Adrenal gland (tissue), 12 donors: Measurements from ENCODE around the gene ZFAND6. TPM values are rescaled to one million over a fixed set of nuclear protein-coding genes. Genes with fewer than 3 reads are reported as not detected.
A peak's percentile ranks its signal among the peaks of the same experiment; 100 is the strongest.

Experiments
- DNase-seq, 7 donors: peaks; one replicate each; pipeline ENCODE4 v3.0.0-alpha.2; 2019 to 2020
- H3K27ac ChIP-seq, 5 donors: fragments of 200-600 bp; sonication (generic) in 4 of 5; 1 replicate in 3 of 5; 2 replicates in 2 of 5; pipeline versions ENCODE4 v1.5.1 to v1.8.0; 2016 to 2020; ENCODE audit warnings: mild to moderate bottlenecking in 1 of 5
- H3K27me3 ChIP-seq: fragments of 200-600 bp; 2 replicates; pipeline ENCODE4 v1.8.0; 2021
- H3K36me3 ChIP-seq, 2 donors: fragments of 200-600 bp; replicated peaks in 1 of 2; 1 replicate in 1 of 2; 2 replicates in 1 of 2; pipeline versions ENCODE4 v1.5.1 to v1.8.0; 2018 to 2022
- H3K4me1 ChIP-seq, 2 donors: fragments of 200-600 bp; replicated peaks in 1 of 2; 1 replicate in 1 of 2; 2 replicates in 1 of 2; pipeline versions ENCODE4 v1.5.1 to v1.8.0; 2018 to 2021
- H3K4me3 ChIP-seq, 4 donors: fragments of 200-600 bp; sonication (generic) in 3 of 4; one replicate each; pipeline ENCODE4 v1.5.1; 2016 to 2018
- H3K9me3 ChIP-seq, 3 donors: fragments of 200-600 bp; sonication (generic) in 1 of 3; replicated peaks in 1 of 3; 1 replicate in 2 of 3; 2 replicates in 1 of 3; pipeline versions ENCODE4 v1.5.1 to v1.8.0; 2016 to 2021
- POLR2A ChIP-seq, 2 donors: fragments of 450-650 bp; IDR thresholded peaks; one replicate each; pipeline ENCODE4 v1.6.1; 2017; ENCODE audit warnings: antibody characterized with exemption in 2 of 2, mild to moderate bottlenecking in 2 of 2, moderate library complexity in 1 of 2
- WGBS, 4 donors: extraction: QIAGEN DNeasy Blood & Tissue Kit in 2 of 4; methylation state at CpG; one replicate each; pipeline versions ENCODE4 v1.1.5 to v1.1.7; 2013 to 2017; 5-methylcytosine and 5-hydroxymethylcytosine counted together
- intact Hi-C, 2 donors: fragments of 100-400 bp; cut with DNase I; formaldehyde crosslinking; loops; one replicate each; pipeline versions ENCODE4 v1.14.1 to v1.15.0; 2022 to 2023
- polyA plus RNA-seq, 3 donors: library from polyadenylated mRNA; stranded (reverse); fragments of 200-250 nt in 2 of 3; fragments of 350-450 nt in 1 of 3; fragmentation: Illumina TruSeq in 1 of 3; extraction: RNeasy Lipid Tissue Mini Kit (QIAGEN cat#74804) in 1 of 3; gene quantifications; one replicate each; pipeline ENCODE4 v1.2.3, GENCODE V29; 2013 to 2014
- total RNA-seq, 9 donors: library from RNA; depleted of rRNA in 4 of 9; stranded (reverse); fragments of >200 nt in 4 of 9; fragments of 120-200 nt in 1 of 9; fragmentation: NEBNext Ultra II Directional in 1 of 9; extraction: Animal tissue kit (Norgen Biotek cat#: 25700) in 1 of 9; gene quantifications; one replicate each; pipeline versions ENCODE4 v1.1.0 to v1.2.4, GENCODE V29; 2013 to 2023
- TF ChIP-seq, protein P1 (sequence below), 6 experiments: fragments of 450-650 bp in 4 of 6; fragments of 200-600 bp in 2 of 6; sonication (generic) in 1 of 6; IDR thresholded peaks; 1 replicate in 5 of 6; 2 replicates in 1 of 6; pipeline versions ENCODE4 v1.5.1 to v1.8.0; 2016 to 2021; ENCODE audit warnings: antibody characterized with exemption in 6 of 6, mild to moderate bottlenecking in 2 of 6, moderate library complexity in 1 of 6
- donor health status: healthy with polysubstance abuse.
- donor health status: Bipolar disorder and iron deficiency.
- donor health status: DM: yes; HTN: yes; CAD: no.
- donor health status: DM: no; HTN: no; CAD: no.
- donor health status: DM: no; HTN: no; CAD: no.
- donor health status: DM: yes; HTN: yes; CAD: no.

Gene ZFAND6
- total and polyA plus RNA-seq, 12 donors = 46.5 to 197 (median 105) TPM

DNA sequence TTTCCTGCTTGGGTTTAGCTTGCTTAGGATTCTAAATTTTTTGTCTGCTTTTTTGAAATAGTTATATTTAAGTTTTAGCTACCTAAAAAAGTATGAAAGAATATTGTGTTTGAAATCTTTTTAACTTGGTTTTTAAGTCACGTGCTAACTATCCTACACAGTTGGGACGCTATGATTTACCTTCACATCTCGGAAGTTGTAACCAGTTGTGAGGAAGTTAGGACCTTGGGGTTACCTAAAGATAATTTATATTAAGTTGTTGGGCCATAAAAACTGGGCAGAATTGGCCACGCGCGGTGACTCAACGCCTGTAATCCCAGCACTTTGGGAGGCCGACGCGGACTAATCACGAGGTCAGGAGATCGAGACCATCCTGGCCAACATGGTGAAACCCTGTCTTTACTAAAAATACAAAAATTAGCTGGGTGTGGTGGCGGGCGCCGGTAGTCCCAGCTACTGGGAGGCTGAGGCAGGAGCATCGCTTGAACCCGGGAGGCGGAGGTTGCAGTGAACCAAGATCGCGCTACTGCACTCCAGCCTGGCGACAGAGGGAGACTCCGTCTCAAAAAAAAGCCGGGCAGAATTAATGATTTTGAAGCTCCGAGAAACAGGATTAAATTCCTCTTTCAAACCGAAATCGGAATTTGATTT, 1.0 kb downstream of the ZFAND6 start:
- peak; percentile 41 to 72 (median 53) for DNase-seq
- H3K36me3 ChIP-seq = no peaks in the 10 kb centered on the region
- H3K27me3 ChIP-seq = no peaks in the 10 kb centered on the region
- H3K4me1 ChIP-seq = peaks cover 12 to 22% of the 10 kb centered on the region in 2 donors
- H3K9me3 ChIP-seq = no peaks in the 10 kb centered on the region
- H3K4me3 ChIP-seq = peak overlapping the region in 3 of 4 donors; percentile 32 to 94 (median 87)
- TF ChIP-seq POLR2A (IDR thresholded peaks at IDR 0.05) = no peak
- TF ChIP-seq, protein P1, sequence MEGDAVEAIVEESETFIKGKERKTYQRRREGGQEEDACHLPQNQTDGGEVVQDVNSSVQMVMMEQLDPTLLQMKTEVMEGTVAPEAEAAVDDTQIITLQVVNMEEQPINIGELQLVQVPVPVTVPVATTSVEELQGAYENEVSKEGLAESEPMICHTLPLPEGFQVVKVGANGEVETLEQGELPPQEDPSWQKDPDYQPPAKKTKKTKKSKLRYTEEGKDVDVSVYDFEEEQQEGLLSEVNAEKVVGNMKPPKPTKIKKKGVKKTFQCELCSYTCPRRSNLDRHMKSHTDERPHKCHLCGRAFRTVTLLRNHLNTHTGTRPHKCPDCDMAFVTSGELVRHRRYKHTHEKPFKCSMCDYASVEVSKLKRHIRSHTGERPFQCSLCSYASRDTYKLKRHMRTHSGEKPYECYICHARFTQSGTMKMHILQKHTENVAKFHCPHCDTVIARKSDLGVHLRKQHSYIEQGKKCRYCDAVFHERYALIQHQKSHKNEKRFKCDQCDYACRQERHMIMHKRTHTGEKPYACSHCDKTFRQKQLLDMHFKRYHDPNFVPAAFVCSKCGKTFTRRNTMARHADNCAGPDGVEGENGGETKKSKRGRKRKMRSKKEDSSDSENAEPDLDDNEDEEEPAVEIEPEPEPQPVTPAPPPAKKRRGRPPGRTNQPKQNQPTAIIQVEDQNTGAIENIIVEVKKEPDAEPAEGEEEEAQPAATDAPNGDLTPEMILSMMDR (IDR thresholded peaks at IDR 0.05) = peak in 4 of 6 experiments; percentile 13 to 45 (median 27)
- 3 to 10% (median 8%) methylated on average over 23 to 26 of the region's 26 CpGs for WGBS, 4 donors
- intact Hi-C loops = loop anchor here (10.0 kb wide), 2 partner anchors 104 to 114 kb away; no protein-coding TSS in a partner anchor
- H3K27ac ChIP-seq = peak overlapping the region; percentile 92 to 99 (median 97)

DNA sequence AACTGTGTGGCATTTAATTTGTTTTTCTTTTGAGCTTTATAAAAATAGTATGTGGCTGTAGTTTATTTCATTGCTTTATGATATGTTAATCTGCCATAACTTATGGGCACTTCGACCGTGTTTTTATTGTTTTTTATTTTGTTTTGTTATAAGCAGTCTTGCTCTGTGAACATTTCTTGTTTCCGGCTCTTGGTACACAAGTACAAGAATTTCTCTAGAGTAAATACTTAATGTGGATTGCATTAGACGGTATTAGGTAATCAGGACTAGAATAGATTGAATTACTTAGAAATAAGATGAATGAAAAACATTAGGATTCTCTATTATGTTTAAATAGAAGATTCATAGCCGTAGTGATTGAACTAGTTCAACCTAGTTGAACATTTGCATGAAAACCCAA, 2.1 kb downstream of the ZFAND6 start:
- intact Hi-C loops = loop anchor here (10.0 kb wide), 2 partner anchors 103 to 113 kb away; no protein-coding TSS in a partner anchor

GRCh38 chr15:80066912-80067311, 7.4 kb downstream of the ZFAND6 start:
- H3K4me3 ChIP-seq = no peak overlapping the region
- H3K27me3 ChIP-seq = no peaks in the 10 kb centered on the region
- no peaks in the 10 kb centered on the region for H3K36me3 ChIP-seq
- intact Hi-C loops = loop anchor here (10.0 kb wide), 2 partner anchors 98 to 108 kb away; no protein-coding TSS in a partner anchor
- H3K4me1 ChIP-seq = peaks cover 6 to 38% of the 10 kb centered on the region in 2 donors
- no peak overlapping the region for H3K27ac ChIP-seq
- no peaks in the 10 kb centered on the region for H3K9me3 ChIP-seq
- no peak for TF ChIP-seq POLR2A (IDR thresholded peaks at IDR 0.05)
- TF ChIP-seq, protein P1 (IDR thresholded peaks at IDR 0.05) = no peak
- DNase-seq = no peak

More for the DNA sequence above, 2.1 kb downstream of the ZFAND6 start:
- Histone ChIP-seq H3K9me3 (no peaks in the 10 kb centered on the region), H3K27me3 (no peaks in the 10 kb centered on the region), H3K4me3 (peak overlapping the region in 1 of 4 donors; percentile 94), H3K36me3 (no peaks in the 10 kb centered on the region), H3K27ac (no peak overlapping the region), H3K4me1 (peaks cover 12 to 22% of the 10 kb centered on the region in 2 donors)
- no peak for TF ChIP-seq POLR2A (IDR thresholded peaks at IDR 0.05)
- TF ChIP-seq, protein P1 (IDR thresholded peaks at IDR 0.05) = no peak
- no peak for DNase-seq
- WGBS, 4 donors = 40 to 52% (median 42%) methylated on average over 5 of the region's 5 CpGs

DNA sequence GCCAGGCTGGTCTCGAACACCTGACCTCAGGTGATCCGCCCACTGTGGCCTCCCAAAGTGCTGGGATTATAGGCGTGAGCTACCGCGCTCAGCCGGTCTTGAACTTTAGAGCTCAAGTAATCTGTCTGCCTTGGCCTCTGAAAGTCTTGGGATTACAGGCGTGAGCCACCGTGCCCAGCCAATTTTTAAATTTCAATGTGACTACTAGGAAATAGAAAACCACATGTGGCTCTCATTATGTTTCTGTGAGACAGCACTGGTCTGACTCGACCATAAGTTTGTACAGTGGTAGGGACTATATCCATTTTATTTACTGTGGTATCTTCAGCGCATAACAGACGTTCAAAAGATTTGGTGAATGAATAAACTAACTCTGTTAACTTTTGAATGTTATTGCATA, 9.1 kb downstream of the ZFAND6 start:
- no peak overlapping the region for H3K27ac ChIP-seq
- intact Hi-C loops = loop anchor here (10.0 kb wide), 2 partner anchors 96 to 106 kb away; no protein-coding TSS in a partner anchor
- DNase-seq = no peak
- peaks cover 7 to 48% of the 10 kb centered on the region in 2 donors for H3K4me1 ChIP-seq
- no peaks in the 10 kb centered on the region for H3K36me3 ChIP-seq
- 84 to 89% (median 87%) methylated on average over 10 to 11 of the region's 11 CpGs for WGBS, 4 donors
- no peak for TF ChIP-seq POLR2A (IDR thresholded peaks at IDR 0.05)
- TF ChIP-seq, protein P1 (IDR thresholded peaks at IDR 0.05) = no peak
- no peaks in the 10 kb centered on the region for H3K9me3 ChIP-seq
- no peaks in the 10 kb centered on the region for H3K27me3 ChIP-seq
- H3K4me3 ChIP-seq = no peak overlapping the region
